Measurements from ENCODE around the gene MMAA. TPM values are rescaled to one million over a fixed set of nuclear protein-coding genes. Genes with fewer than 3 reads are reported as not detected.

MMAA gene
- total RNA-seq, 1 donor from 2014 or later, result 7.1 TPM

- no peak for TF ChIP-seq CTCF (IDR thresholded peaks at IDR 0.05; ENCODE audit: insufficient read depth, low read length, poor library complexity, severe bottlenecking)
- Histone ChIP-seq H3K4me3 (ENCODE audit: low read depth, low read length) (no peak overlapping the region), H3K27me3 (ENCODE audit: control insufficient read depth, insufficient read depth, low read length) (no peaks in the 10 kb centered on the region), H3K36me3 (ENCODE audit: control insufficient read depth, insufficient read depth, low read length) (no peaks in the 10 kb centered on the region)
- DNase-seq (ENCODE audit: low read depth), result no peak
Observed at GRCh38 chr4:145589916-145590702, 29.1 kb upstream of the MMAA start.

GRCh38 chr4:145602129-145602760 is 16.9 kb upstream of the MMAA start:
- H3K27me3 ChIP-seq (ENCODE audit: control insufficient read depth, insufficient read depth, low read length), result no peaks in the 10 kb centered on the region
- H3K36me3 ChIP-seq (ENCODE audit: control insufficient read depth, insufficient read depth, low read length), result no peaks in the 10 kb centered on the region

GRCh38 chr4:145605941-145606340 is 13.2 kb upstream of the MMAA start:
- Histone ChIP-seq H3K27me3 (ENCODE audit: control insufficient read depth, insufficient read depth, low read length) (no peaks in the 10 kb centered on the region), H3K36me3 (ENCODE audit: control insufficient read depth, insufficient read depth, low read length) (no peaks in the 10 kb centered on the region), H3K4me3 (ENCODE audit: low read depth, low read length) (no peak overlapping the region)
- no peak for DNase-seq (ENCODE audit: low read depth)
- no peak for TF ChIP-seq CTCF (IDR thresholded peaks at IDR 0.05; ENCODE audit: insufficient read depth, low read length, poor library complexity, severe bottlenecking)

More at GRCh38 chr4:145602129-145602760, 16.9 kb upstream of the MMAA start:
- no peak for DNase-seq (ENCODE audit: low read depth)
- no peak overlapping the region for H3K4me3 ChIP-seq (ENCODE audit: low read depth, low read length)
- TF ChIP-seq CTCF (IDR thresholded peaks at IDR 0.05; ENCODE audit: insufficient read depth, low read length, poor library complexity, severe bottlenecking), result no peak

- Histone ChIP-seq H3K4me3 (ENCODE audit: low read depth, low read length) (no peak overlapping the region), H3K36me3 (ENCODE audit: control insufficient read depth, insufficient read depth, low read length) (no peaks in the 10 kb centered on the region), H3K27me3 (ENCODE audit: control insufficient read depth, insufficient read depth, low read length) (no peaks in the 10 kb centered on the region)
- peak; percentile 79 for TF ChIP-seq CTCF (IDR thresholded peaks at IDR 0.05; ENCODE audit: insufficient read depth, low read length, poor library complexity, severe bottlenecking)
- DNase-seq (ENCODE audit: low read depth), result no peak
Observed at GRCh38 chr4:145609481-145610427, 9.4 kb upstream of the MMAA start.

- H3K4me3 ChIP-seq (ENCODE audit: low read depth, low read length), result peak overlapping the region; percentile 21
- no peaks in the 10 kb centered on the region for H3K36me3 ChIP-seq (ENCODE audit: control insufficient read depth, insufficient read depth, low read length)
- no peak for DNase-seq (ENCODE audit: low read depth)
- no peaks in the 10 kb centered on the region for H3K27me3 ChIP-seq (ENCODE audit: control insufficient read depth, insufficient read depth, low read length)
- no peak for TF ChIP-seq CTCF (IDR thresholded peaks at IDR 0.05; ENCODE audit: insufficient read depth, low read length, poor library complexity, severe bottlenecking)
Observed at GRCh38 chr4:145613566-145614232, 5.5 kb upstream of the MMAA start.

Measured in kidney epithelial cell (primary cell).